Mesothelial cell of epicardium (in vitro differentiated cells): ENCODE measurements around the gene KDM4B. TPM values are rescaled to one million over a fixed set of nuclear protein-coding genes. Genes with fewer than 3 reads are reported as not detected.

Source experiments
- DNase-seq, 2 experiments: peaks; one replicate each; pipeline ENCODE4 v3.0.0; 2021; ENCODE audit warnings: low spot score in 2 of 2; ENCODE audit not compliant: unreplicated experiment in 2 of 2
- H3K27ac Mint-ChIP-seq: 2 replicates; pipeline ENCODE4 v1.8.0; 2021; ENCODE audit warnings: mixed read lengths
- H3K27me3 Mint-ChIP-seq: 2 replicates; pipeline ENCODE4 v1.8.0; 2021; ENCODE audit warnings: low read depth, mixed read lengths
- H3K36me3 Mint-ChIP-seq: 2 replicates; pipeline ENCODE4 v1.8.0; 2021; ENCODE audit warnings: mixed read lengths
- H3K4me1 Mint-ChIP-seq: 2 replicates; pipeline ENCODE4 v1.8.0; 2021; ENCODE audit warnings: mixed read lengths
- H3K4me3 Mint-ChIP-seq: 2 replicates; pipeline ENCODE4 v1.8.0; 2021; ENCODE audit warnings: mild to moderate bottlenecking, moderate library complexity, mixed read lengths
- H3K9me3 Mint-ChIP-seq: 2 replicates; pipeline ENCODE4 v1.8.0; 2021; ENCODE audit warnings: mixed read lengths
- CTCF ChIP-seq: fragments of 200-600 bp; sonication (generic); IDR thresholded peaks from one replicate; pipeline ENCODE4 v1.5.0; 2021; ENCODE audit warnings: antibody characterized with exemption; ENCODE audit not compliant: unreplicated experiment
- total RNA-seq: library from RNA; stranded (reverse); gene quantifications from 3 replicates; pipeline ENCODE4 v1.2.1, GENCODE V29; 2021

The KDM4B gene
- total RNA-seq, 1 donor from 2014 or later, result 80.5 TPM

- no peak for TF ChIP-seq CTCF
- no peaks in the 10 kb centered on the region for H3K27me3 Mint-ChIP-seq
- no peaks in the 10 kb centered on the region for H3K4me1 Mint-ChIP-seq
- peaks cover 28% of the 10 kb centered on the region for H3K36me3 Mint-ChIP-seq
- H3K27ac Mint-ChIP-seq, result peak overlapping the region; percentile 59
- no peak overlapping the region for H3K4me3 Mint-ChIP-seq
- no peak for DNase-seq
- H3K9me3 Mint-ChIP-seq, result peaks cover 17% of the 10 kb centered on the region
These were observed 36.2 kb downstream of the KDM4B start for GRCh38 chr19:5005096-5005495.

GRCh38 chr19:5006201-5006600 lies 37.3 kb downstream of the KDM4B start:
- Mint-ChIP-seq H3K36me3 (peaks cover 21% of the 10 kb centered on the region), H3K4me1 (no peaks in the 10 kb centered on the region), H3K4me3 (no peak overlapping the region), H3K27me3 (no peaks in the 10 kb centered on the region), H3K27ac (no peak overlapping the region), H3K9me3 (peaks cover 10% of the 10 kb centered on the region)
- no peak for TF ChIP-seq CTCF
- DNase-seq, result no peak

- no peak overlapping the region for H3K4me3 Mint-ChIP-seq
- TF ChIP-seq CTCF, result no peak
- peaks cover 10% of the 10 kb centered on the region for H3K9me3 Mint-ChIP-seq
- no peak for DNase-seq
- no peaks in the 10 kb centered on the region for H3K4me1 Mint-ChIP-seq
- peaks cover 15% of the 10 kb centered on the region for H3K36me3 Mint-ChIP-seq
- H3K27ac Mint-ChIP-seq, result no peak overlapping the region
- no peaks in the 10 kb centered on the region for H3K27me3 Mint-ChIP-seq
These were observed 37.9 kb downstream of the KDM4B start for GRCh38 chr19:5006821-5007220.

GRCh38 chr19:5011476-5012238 lies 42.7 kb downstream of the KDM4B start:
- Mint-ChIP-seq H3K27me3 (no peaks in the 10 kb centered on the region), H3K9me3 (peaks cover 10% of the 10 kb centered on the region), H3K4me1 (no peaks in the 10 kb centered on the region), H3K36me3 (peaks cover 14% of the 10 kb centered on the region), H3K4me3 (no peak overlapping the region), H3K27ac (no peak overlapping the region)
- TF ChIP-seq CTCF, result no peak
- DNase-seq, result no peak

GRCh38 chr19:5012688-5013457 lies 44.0 kb downstream of the KDM4B start:
- Mint-ChIP-seq H3K27ac (no peak overlapping the region), H3K27me3 (no peaks in the 10 kb centered on the region), H3K4me1 (no peaks in the 10 kb centered on the region), H3K9me3 (peaks cover 4% of the 10 kb centered on the region), H3K36me3 (peaks cover 10% of the 10 kb centered on the region), H3K4me3 (no peak overlapping the region)
- DNase-seq, result no peak
- no peak for TF ChIP-seq CTCF
